WI38 (cell line): ENCODE results near the gene B4GALT2.
A peak's percentile ranks its signal among the peaks of the same experiment; 100 is the strongest.

ENCODE experiments used
- H3K4me3 ChIP-seq: 2 replicates; pipeline ENCODE4 v1.5.1; 2011; ENCODE audit warnings: low read depth, mild to moderate bottlenecking, control low read depth, low read length
- CTCF ChIP-seq: IDR thresholded peaks from 2 replicates; pipeline ENCODE4 v1.5.1; 2012; ENCODE audit warnings: low read depth, mild to moderate bottlenecking, control low read depth, low read length

B4GALT2 gene

DNA sequence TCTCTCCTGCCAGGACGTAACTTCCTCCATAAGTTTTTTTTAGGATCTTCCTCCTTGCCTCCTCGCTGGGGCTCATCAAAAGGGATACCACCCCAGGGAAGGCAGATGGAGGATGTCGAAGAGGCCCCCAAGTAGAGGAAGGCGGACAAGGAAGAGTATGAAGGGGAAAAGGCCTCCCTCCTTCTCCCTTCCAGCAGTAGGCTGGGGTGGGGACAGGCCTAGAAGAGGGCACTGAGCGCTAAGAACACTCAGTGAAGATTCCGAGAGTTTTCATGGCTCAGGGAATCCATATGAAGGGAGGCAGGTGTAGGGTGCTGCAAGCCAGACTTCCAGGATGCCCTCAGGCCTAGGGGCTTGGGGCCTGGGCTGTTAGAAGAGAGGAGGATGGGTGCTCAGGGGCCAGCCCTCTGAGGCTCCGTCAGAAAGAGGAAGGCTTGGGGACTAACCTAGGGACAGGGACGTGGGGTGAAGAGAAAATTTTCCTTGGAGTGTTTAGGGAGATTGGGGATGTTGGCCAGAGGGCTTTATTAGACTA lies 54.1 kb downstream of the B4GALT2 start:
- H3K4me3 ChIP-seq = no peak overlapping the region
- no peak for TF ChIP-seq CTCF

DNA sequence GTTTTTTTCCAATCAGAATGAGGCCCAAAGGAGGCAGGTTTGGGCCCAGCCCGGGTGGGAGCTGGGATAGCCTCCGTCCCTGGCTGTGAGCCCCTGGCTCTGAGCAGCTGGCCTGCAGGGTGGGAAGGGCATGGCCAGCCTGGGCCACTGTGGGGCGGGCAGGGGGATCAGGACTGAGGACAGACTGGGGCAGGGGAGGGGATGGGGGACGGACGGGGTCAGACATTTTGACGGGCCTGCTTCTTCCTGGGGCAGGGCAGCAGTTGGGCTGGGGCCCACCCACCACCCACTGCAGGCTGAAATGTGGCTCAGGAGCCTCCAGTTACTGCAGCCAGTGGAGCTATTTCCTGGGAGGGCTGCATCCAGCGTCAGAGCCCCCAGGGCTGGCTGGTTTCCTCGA lies 54.7 kb downstream of the B4GALT2 start:
- no peak overlapping the region for H3K4me3 ChIP-seq
- TF ChIP-seq CTCF = no peak

- H3K4me3 ChIP-seq = no peak overlapping the region
- TF ChIP-seq CTCF = no peak
Observed at GRCh38 chr1:44034423-44034822, 55.4 kb downstream of the B4GALT2 start.

GRCh38 chr1:44034976-44035716 lies 56.1 kb downstream of the B4GALT2 start:
- H3K4me3 ChIP-seq = no peak overlapping the region
- no peak for TF ChIP-seq CTCF

DNA sequence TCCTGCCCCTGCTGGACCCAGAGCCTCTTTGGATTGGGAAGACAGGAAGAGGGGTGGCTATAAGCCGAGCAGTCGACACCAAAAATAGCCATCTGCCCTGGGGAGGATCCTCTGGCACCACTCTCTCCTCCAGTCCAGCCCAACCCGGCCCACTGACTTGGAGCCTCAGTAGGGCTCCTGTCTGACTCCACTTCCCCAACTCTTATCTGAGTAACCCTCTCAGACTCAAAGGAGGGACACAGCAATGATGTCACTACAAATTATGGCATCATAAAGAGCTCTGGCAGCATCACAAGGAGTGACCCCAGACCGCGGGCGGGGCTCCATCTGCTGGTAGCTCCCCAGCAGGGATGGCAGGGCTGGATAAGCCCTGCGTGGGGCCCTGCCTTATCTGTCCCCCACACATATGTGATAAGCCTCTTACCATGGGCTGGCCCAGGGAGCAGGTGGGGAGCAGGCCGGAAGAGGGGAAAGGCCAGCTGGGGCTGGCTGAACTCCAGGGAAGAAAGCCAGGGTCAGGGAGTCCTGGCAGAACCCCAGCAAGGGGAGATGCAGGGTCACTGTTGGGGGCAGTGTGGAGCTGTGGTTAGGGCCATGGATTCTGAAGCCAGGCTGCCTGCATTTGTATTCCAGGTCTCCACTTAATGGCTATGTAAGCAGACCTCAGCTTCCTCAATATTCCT lies 56.9 kb downstream of the B4GALT2 start:
- H3K4me3 ChIP-seq = no peak overlapping the region
- no peak for TF ChIP-seq CTCF

- TF ChIP-seq CTCF = peak; percentile 75
- H3K4me3 ChIP-seq = no peak overlapping the region
Observed at GRCh38 chr1:44036409-44037139, 57.6 kb downstream of the B4GALT2 start.

DNA sequence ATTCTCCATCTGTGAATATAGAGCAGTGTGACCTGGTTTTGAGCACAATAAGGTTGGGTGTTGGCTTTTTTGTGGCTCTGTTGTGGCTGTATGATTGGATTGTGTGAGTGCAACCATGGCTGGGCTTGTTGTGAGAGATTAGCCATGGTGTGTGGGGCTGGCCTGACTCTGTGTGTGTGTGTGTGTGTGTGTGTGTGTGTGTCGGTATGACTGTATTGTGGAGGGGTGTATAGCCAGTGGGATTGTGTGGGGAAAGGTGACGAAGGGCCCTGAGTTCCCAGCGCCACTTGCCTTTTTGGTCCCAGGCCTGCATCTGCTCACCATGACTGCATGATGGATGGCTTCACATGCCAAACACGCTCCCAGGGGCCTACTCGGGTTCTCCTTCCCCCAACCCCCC lies 58.1 kb downstream of the B4GALT2 start:
- no peak for TF ChIP-seq CTCF
- H3K4me3 ChIP-seq = no peak overlapping the region
